ENCODE measurements around the gene ZDHHC9. TPM values are rescaled to one million over a fixed set of nuclear protein-coding genes. Genes with fewer than 3 reads are reported as not detected.

Gene ZDHHC9
- total RNA-seq, 1 experiment from 2014 or later = 15.5 TPM

- Histone ChIP-seq H3K27me3 (no peaks in the 10 kb centered on the region), H3K36me3 (no peaks in the 10 kb centered on the region), H3K4me3 (no peak overlapping the region), H3K9me3 (no peaks in the 10 kb centered on the region)
- DNase-seq = no peak
These were observed 63.1 kb downstream of the ZDHHC9 start for GRCh38 chrX:129780441-129781105.

- Histone ChIP-seq H3K9me3 (no peaks in the 10 kb centered on the region), H3K27me3 (no peaks in the 10 kb centered on the region), H3K36me3 (no peaks in the 10 kb centered on the region), H3K4me3 (no peak within 1 kb of the TSS)
- DNase-seq = no peak
These were observed 63.9 kb downstream of the ZDHHC9 start, which contains the start of gene SASH3 for GRCh38 chrX:129779747-129780146. TSS of gene SASH3 (plus strand) at chrX:129779949. CDS start at chrX:129780098, 149 bp downstream.

DNA sequence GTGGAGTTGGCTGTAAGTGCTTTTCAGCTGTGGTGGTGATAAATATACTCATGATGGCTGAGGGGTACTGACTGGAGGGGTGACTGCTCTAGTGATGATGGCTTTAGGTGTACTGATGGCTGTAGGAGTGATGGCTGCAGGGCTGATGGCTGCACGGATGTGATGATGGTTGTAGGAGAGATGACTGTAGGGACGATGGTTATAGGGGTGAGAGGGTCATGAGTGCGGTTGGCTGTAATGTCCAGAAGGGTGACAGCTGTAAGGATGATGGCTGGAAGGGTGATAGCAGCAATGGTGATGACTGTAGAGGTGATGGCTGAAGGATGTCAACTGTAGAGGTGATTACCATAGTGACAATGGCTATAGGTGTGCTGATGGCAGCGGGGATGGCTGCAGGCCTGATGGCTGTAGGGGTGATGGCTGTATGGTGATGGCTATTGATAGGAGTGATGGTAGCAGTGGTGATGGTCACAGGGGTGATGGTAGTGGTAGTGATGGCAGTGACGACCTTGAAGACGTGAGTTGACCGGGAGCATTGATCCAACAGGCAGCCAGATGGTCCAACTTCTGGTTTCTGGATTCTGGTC lies 64.5 kb downstream of the ZDHHC9 start:
- Histone ChIP-seq H3K4me3 (no peak overlapping the region), H3K27me3 (no peaks in the 10 kb centered on the region), H3K36me3 (no peaks in the 10 kb centered on the region), H3K9me3 (no peaks in the 10 kb centered on the region)
- DNase-seq = no peak

GRCh38 chrX:129777218-129778030 lies 66.3 kb downstream of the ZDHHC9 start:
- Histone ChIP-seq H3K4me3 (no peak overlapping the region), H3K36me3 (no peaks in the 10 kb centered on the region), H3K9me3 (no peaks in the 10 kb centered on the region), H3K27me3 (no peaks in the 10 kb centered on the region)
- DNase-seq = no peak

- Histone ChIP-seq H3K27me3 (no peaks in the 10 kb centered on the region), H3K36me3 (no peaks in the 10 kb centered on the region), H3K4me3 (no peak overlapping the region), H3K9me3 (no peaks in the 10 kb centered on the region)
- DNase-seq = no peak
These were observed 69.8 kb downstream of the ZDHHC9 start for GRCh38 chrX:129773649-129774458.

GRCh38 chrX:129772796-129773431 lies 70.8 kb downstream of the ZDHHC9 start:
- DNase-seq = no peak
- Histone ChIP-seq H3K9me3 (no peaks in the 10 kb centered on the region), H3K27me3 (no peaks in the 10 kb centered on the region), H3K4me3 (no peak overlapping the region), H3K36me3 (no peaks in the 10 kb centered on the region)

DNA sequence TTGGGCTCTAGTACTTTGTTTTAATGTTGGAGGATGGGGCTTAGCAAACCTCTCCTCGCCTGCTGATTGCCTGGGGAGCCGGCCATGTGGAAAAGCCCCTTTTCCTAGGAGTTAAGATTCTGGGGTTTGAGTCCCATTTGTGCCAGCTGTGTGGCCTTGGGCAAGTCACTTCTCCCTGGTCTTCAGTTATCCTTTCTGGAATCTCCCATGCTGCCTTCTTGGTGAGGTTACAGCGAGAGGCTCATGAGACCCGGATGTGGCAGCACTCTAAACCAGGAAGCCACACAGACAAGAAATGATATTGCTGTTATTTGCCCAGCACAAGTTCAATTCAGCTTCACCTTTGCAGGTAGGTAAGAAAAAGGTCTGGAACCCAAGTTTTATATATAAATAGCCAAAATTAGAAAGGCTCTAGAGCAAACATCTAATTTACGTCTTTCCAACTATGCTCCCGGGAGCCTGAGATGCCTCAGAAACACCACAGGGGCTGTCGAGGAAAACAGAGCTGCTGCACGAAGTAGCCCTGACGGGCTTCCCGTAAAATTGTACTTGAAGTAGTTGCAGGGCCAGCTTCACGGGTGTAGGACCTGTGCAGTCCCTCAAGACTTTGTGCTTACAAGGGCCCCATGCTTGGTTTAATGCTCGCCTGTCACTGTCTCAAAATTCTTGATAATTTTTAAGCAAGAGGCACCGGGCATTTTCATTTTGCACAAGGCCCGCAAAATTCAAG lies 72.3 kb downstream of the ZDHHC9 start:
- Histone ChIP-seq H3K4me3 (no peak overlapping the region), H3K36me3 (no peaks in the 10 kb centered on the region), H3K9me3 (no peaks in the 10 kb centered on the region), H3K27me3 (no peaks in the 10 kb centered on the region)
- DNase-seq = no peak

DNA sequence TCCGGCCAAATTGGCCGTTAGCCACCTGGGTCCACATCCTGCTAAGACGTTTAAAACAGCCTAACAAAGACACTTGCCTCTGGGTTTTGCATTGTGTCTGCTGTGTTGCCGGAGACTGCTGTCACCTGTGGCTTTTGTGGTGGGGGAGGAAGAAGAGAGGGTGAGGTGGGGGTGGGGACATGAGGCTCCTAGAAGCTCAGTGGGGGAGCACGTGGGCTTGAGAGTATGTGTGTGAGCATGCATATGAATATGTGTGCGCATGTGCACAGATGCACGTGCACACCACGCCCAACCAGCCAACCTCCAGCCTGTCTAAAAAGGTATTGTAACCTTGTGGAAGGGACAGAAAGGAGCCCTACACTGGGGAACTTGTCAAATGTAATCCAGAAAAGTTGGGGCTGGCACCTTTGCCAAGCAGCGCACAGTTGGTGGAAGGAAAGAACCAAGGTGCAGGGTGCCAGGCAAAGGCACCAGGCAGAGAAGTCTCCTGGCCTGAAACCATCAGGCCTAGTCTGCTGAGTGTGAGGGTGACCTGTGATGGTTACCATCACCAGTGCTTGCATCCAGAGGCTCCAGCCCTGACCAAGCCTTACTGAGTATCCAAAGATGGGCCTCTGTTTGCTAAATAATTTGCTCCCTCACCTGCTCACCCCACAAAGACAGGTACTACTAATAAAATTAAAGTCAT lies 74.1 kb downstream of the ZDHHC9 start:
- no peak for DNase-seq
- H3K27me3 ChIP-seq = no peaks in the 10 kb centered on the region

GRCh38 chrX:129768586-129769466 lies 74.9 kb downstream of the ZDHHC9 start:
- H3K36me3 ChIP-seq = no peaks in the 10 kb centered on the region
- H3K27me3 ChIP-seq = no peaks in the 10 kb centered on the region
- DNase-seq = no peak
- no peak overlapping the region for H3K4me3 ChIP-seq
- no peaks in the 10 kb centered on the region for H3K9me3 ChIP-seq

More for the DNA sequence above, 74.1 kb downstream of the ZDHHC9 start:
- Histone ChIP-seq H3K9me3 (no peaks in the 10 kb centered on the region), H3K36me3 (no peaks in the 10 kb centered on the region), H3K4me3 (no peak overlapping the region)

DNA sequence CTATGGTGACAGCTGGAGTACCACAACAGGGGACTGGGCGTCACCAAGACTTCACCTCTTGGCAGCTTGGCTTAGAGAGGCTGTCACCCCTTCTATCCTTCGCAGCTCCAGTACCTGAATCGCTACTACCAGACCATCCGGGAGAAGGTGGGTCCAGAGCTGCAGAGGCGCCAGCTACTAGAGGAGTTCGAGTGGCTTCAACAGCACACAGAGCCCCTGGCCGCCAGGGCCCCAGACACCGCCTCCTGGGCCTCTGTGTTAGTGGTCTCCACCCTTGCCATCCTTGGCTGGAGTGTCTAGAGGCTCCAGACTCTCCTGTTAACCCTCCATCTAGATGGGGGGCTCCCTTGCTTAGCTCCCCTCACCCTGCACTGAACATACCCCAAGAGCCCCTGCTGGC lies 75.5 kb downstream of the ZDHHC9 start:
- no peak for DNase-seq
- Histone ChIP-seq H3K4me3 (no peak overlapping the region), H3K36me3 (no peaks in the 10 kb centered on the region), H3K27me3 (no peaks in the 10 kb centered on the region), H3K9me3 (no peaks in the 10 kb centered on the region)

GRCh38 chrX:129763666-129764065 lies 80.0 kb downstream of the ZDHHC9 start:
- no peaks in the 10 kb centered on the region for H3K36me3 ChIP-seq
- no peak for DNase-seq
- H3K27me3 ChIP-seq = no peaks in the 10 kb centered on the region
- no peaks in the 10 kb centered on the region for H3K9me3 ChIP-seq
- H3K4me3 ChIP-seq = no peak overlapping the region

- Histone ChIP-seq H3K36me3 (no peaks in the 10 kb centered on the region), H3K4me3 (no peak overlapping the region), H3K9me3 (no peaks in the 10 kb centered on the region), H3K27me3 (no peaks in the 10 kb centered on the region)
- peak; percentile 18 for DNase-seq
These were observed 81.2 kb downstream of the ZDHHC9 start for GRCh38 chrX:129762448-129762847.

DNA sequence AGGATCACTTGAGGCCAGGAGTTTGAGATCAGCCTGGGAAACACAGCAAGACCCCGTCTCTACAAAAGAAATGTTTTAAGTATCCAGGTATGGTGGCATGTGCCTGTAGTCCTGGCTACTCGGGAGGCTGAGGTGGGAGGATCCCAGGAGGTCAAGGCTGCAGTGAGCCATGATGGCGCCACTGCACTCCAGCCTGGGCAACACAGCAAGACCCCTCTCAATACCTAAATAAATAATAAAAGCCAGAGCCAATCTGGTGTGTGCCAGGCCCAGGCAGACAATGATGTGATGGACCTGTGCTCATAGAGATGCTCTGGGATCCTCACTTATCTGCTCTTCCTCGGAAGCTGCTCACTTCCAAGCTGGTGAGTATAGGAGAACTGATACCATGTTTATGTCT lies 82.1 kb downstream of the ZDHHC9 start:
- H3K9me3 ChIP-seq = no peaks in the 10 kb centered on the region
- DNase-seq = no peak
- H3K27me3 ChIP-seq = no peaks in the 10 kb centered on the region
- H3K4me3 ChIP-seq = no peak overlapping the region
- no peaks in the 10 kb centered on the region for H3K36me3 ChIP-seq

DNA sequence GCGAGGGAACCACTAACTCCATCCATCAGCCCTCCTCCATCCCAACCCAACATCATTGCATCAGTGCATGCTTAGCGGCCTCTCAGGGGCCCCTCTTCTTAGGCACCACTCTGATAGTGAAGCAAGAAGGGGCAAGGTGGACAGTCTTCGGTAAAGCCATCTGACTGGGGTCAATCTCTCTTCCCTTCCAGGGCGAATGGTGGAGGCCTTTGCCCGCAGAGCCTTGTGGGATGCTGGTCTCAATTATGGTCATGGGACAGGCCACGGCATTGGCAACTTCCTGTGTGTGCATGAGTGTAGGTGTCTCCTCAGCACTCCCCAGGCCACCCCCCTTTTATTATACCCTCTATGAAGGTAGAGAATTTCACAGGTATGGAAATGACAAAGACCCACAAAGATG lies 82.7 kb downstream of the ZDHHC9 start:
- Histone ChIP-seq H3K27me3 (no peaks in the 10 kb centered on the region), H3K9me3 (no peaks in the 10 kb centered on the region), H3K36me3 (no peaks in the 10 kb centered on the region), H3K4me3 (no peak overlapping the region)
- DNase-seq = no peak

All from MG63 (cell line).